Dermis microvascular lymphatic vessel endothelial cell (primary cell): ENCODE data around the gene VGLL3. TPM values are rescaled to one million over a fixed set of nuclear protein-coding genes. Genes with fewer than 3 reads are reported as not detected.

Experiments used
- DNase-seq, 2 donors: peaks; one replicate each; pipeline versions ENCODE4 v3.0.0 to v3.0.0-alpha.2; 2010; ENCODE audit warnings: low read depth in 2 of 2
- total RNA-seq: library from RNA; depleted of rRNA; stranded (reverse); fragments of >200 nt; gene quantifications from 2 replicates; pipeline ENCODE4 v1.2.1, GENCODE V29; 2014

Gene VGLL3
- total RNA-seq, 1 donor from 2014 or later = not detected

DNA sequence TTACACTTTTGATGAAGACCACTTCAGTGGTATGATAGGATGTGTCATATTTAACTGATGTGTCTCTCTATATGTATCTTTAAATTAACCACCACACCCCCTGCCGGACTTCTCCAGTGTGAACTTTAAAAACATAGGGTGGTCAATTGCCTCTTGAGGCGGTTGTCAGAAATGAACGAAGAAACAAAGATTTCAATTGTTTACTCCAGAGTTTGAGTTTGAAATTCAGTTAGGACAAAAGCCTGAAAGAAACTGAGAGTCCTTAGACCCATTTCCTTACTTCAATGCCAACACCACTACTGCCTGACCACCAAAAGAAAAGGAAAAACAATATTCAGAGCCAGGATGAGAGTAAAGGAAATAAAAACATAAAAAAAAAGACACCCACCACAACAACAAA is 40.2 kb downstream of the VGLL3 start:
- no peak for DNase-seq

DNA sequence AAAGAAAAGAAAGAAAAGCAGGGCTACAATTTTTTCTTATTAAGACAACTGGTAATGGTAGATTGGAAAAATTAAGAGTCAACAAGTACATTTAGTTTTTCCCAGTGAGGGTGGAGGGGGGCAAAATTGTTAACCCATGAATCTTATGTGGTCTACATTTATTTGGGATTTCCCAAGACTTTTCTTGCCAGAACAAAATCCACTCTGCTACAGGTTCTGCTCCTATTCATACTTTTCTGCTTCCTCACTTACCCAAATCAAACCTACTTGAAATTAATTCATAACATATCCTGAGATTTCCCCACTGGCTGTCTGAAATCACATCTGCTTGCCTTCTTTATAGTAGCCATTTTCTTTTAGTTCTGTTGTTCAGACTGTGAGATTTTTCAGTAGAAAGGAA is 41.1 kb downstream of the VGLL3 start:
- no peak for DNase-seq

DNA sequence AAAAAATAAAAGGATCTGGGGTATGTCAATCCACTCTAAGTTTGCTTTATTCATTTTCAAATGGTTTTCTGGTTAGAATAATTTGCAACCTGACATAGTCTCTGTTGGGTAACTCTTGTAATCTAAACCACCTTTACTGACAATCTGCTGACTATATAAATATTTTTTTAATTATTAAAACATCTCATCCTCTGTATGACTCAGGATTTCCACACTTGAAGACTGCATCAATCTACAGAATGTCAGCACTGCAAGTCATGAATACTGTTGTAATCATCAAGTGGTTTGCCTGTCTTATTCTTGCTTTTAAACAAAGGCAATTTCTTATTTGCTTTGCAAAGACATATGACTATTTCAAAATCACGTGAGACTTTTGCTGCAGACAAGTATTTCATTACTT is 42.1 kb downstream of the VGLL3 start:
- DNase-seq = no peak

DNA sequence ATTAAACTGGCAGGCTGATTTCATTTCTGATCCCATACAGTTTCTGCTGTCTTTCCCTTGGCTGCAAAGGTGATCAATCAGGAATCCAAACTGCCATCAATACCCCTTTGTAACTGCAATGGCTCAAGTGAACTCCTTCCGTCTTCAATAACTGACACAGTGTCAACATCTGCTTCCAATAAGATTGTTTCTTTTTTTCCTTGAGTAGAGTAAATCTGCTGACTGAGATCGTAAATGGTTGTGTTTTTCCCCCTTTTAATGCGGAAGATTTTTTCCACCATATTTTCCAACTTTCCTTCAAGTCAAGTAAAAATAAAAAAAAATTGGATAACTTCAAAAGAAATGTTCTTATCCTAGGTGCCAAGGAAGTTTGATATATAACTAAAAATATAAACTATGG is 48.7 kb downstream of the VGLL3 start:
- no peak for DNase-seq

DNA sequence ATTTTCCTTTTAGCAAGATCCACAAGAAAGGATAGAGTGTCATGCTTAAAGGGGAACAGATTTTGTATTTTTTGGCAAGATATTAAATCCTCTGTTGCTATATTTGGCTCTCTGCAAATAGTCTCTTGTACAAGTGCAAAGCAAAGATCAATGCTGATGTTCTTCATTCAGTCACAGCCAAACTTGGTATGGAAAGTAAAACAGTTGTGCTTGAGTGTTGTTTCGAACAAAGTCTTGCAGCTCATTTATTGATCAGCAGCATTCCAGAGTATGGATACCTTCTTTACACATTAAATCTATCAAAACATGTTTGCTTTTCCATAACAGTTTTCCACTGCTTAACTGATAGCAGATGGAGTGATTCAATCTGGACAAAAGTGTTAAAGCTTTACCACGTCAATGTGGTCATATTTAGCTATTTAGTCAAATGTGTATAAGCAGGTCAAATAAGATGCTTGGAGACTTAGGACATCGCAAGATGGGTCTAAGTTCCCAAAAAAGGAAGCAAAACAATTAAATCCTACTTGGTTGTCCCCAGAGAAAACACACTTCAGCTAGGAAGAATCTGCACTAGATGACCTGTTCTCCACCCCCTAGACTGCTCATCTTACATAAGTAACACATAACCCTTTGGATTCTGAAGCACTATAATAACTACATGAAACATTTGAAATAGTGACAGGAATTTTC is 52.4 kb downstream of the VGLL3 start:
- DNase-seq = no peak

DNA sequence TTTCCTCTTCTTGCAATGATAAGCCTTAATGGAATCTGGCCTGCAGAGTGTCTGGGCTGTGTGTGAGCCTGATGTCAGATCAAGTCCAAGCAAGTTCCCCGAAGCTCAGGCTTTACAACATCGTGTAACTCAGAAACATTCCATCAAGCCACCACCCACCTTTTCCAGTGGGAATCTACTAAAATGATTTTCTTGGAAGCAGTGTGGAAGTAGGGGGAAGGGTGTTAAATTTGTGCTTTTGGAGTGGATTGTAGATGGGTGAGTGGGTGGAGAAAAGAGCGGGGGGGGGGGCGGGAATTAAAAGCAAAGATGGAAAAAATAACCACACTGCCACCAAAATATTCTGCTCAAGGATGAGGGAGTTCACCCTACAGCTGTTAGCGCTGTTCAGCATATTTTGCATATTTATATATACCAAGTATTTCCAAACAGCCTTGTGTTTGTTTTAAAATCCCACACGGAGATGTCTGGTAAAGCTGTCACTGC is 53.6 kb downstream of the VGLL3 start:
- no peak for DNase-seq

DNA sequence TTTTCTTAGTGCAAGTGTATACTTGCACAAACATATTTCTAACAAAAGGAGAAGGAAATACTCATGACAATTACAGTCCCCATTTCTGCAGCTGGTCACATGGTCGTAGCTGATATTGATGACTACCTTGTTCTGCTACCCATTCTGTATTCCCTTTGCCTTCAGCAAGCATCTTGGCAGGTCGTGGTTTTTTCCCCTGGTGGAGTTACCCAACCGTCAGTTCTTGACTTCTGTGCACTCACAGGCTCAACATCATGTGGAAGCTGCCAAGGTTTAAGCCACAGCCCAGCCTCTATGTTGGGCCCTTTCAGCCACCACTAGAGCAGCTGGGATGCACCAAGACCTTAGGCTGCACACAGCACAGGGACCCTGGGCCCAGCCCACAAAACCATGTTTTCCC is 56.1 kb downstream of the VGLL3 start:
- DNase-seq = no peak

DNA sequence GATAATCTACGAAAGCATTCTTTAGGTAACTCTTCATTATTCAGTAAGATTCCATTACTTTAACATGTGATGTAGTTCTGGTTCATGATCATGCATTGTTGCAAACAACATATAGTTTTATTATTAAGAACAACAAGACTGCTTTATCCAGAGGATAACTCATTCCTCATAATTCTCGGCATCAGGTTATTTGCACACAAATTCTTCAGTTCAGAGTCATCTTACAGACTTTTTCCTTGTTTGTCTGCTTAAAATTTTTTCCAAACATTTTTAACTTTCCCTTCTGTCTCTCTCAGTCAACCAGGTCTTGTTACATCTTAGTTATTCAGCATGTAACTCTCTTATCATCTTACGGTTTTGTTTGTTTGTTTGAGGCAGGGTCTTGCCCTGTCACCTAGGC is 60.1 kb downstream of the VGLL3 start:
- DNase-seq = no peak

DNA sequence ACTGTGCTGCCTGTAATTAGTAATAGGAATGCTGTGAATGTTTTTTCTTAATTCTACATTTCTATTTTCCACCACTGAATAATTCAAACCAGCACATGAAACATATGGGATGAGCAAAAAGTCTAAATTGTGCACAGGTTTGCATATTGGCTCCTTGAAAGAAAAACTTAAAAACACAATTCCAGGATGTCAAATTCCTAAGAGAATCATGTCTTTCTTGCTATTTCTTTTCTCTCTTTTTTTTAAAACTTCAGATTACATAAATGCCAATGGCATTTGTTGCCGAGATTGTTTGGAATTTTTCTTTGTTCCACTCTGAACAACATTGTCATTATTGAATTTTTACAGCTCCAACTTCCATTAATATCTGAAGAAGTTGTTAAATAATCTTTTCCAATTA is 60.8 kb downstream of the VGLL3 start:
- no peak for DNase-seq

DNA sequence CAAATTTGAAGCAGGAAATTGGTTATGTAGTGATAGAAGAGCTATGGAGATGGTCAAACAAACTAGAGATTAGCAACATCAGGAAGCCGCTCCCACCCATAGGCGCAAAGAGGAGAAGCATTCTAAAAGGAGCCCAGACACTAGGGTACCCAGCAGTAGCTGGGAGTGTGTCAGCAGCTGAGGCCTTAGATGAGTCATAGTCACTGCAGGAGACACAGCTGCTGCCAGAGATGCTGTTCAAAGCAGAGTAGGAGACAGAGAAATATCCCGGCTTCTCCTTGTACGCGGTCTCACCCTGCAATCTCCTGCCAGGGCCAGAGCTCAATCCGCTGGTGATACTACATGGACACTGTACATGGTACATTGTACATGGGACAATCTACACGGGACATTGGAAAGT is 61.9 kb downstream of the VGLL3 start:
- no peak for DNase-seq

DNA sequence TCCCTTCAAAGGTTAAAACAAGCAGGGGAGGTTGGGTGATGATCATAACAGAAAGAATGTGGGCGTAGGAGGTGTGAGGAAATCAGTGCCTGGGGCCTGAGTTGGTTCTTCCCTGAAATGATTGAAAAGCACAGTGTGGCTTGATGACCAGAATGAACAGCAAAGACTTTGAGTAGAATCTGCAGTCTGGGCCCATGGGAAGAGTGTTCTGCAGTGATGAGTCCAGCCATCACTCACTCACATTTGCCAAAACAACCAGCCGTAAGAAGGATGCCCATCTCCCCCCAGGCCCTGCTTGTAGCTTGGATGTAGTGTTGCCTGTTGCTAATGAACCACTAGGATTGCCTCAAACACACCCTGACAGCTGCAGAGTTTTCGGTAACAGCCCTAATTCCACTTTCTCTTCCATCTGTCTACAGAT is 67.9 kb downstream of the VGLL3 start:
- DNase-seq = no peak

DNA sequence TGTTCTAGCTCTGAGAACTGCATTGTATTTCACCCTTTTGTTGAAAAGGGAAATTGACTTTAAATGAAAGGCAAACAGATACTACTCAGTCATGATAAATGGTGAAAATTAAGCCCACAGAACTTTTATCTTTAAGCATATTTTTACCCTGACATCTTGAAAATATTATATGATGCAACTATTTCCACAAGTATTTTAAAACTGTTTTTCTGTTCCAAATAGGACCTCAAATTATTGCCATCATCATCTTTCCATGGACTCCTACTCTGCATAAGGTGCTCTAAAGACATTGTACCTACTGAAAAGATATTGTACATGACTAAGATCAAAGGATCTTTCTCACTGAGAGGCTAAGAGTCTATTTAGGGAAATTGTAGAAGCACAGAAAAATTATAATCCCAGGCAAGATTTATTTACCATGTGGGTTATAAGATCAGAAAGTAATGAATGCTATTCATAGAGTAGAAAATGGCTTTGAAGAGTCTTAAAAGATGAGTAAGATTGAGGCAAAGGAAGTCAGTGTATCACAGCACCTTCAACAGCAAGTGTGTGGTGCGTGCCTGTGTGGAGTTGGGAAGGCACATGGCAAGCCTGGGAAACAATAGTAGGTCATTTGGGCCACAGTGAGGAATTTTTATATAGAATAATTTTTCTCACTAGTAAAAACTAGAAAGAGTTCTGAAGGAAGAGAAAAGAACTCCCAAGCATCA is 68.8 kb downstream of the VGLL3 start:
- no peak for DNase-seq

DNA sequence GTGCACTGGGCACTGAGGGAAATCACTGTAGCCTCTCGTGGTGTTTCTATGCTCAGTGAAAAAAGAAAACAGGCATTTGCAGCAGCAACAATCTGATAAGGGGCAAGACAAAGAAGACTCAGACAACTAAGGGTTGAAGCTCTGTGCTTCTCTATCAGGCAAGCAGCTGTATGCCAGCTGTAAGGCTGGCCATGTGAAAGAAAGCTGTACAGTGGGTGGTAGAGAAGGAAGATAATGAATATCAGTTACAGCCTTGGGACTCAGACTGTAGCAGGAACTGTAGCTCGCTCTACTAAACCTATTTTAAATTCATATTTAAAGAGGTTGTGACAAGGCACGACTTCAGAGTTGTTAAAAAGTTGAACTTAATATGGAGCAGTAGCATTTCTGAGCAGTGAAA is 76.3 kb downstream of the VGLL3 start:
- DNase-seq = no peak

DNA sequence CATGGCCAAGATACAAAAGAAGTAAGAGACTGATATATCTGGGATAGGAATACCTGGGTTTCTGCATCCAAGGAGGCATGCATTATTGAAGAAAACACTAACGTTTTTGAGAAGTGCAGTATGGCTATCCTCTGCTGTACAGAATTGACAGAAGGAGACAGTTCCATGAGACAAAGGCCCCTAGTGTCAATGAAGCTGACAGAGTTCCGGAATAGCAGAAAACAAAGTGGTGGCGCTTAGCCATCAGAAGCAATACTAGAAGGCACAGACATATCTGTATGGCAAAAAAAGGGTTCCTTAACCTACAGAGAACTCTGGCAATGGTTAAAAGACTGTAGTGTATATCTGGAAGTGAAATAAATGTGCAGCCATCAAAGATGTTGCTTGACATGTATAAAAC is 77.8 kb downstream of the VGLL3 start:
- DNase-seq = no peak

DNA sequence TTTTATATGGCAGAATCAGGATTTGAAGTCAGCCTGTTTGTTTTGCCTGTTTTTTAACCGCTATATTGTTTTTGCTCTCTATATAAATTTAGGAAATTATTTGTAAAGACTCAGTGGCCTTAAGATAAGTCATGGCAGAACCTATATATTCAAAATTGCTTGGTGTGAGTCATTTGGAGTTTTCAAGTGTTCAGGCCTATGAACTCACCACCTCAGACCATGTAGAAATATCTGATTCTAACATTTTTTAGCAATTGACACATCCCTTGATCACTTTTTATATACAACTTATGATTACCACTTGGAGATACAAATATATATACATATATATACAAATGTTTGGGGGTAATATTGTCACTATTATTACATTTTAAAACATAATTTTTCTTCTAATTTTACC is 95.7 kb downstream of the VGLL3 start:
- DNase-seq = no peak

DNA sequence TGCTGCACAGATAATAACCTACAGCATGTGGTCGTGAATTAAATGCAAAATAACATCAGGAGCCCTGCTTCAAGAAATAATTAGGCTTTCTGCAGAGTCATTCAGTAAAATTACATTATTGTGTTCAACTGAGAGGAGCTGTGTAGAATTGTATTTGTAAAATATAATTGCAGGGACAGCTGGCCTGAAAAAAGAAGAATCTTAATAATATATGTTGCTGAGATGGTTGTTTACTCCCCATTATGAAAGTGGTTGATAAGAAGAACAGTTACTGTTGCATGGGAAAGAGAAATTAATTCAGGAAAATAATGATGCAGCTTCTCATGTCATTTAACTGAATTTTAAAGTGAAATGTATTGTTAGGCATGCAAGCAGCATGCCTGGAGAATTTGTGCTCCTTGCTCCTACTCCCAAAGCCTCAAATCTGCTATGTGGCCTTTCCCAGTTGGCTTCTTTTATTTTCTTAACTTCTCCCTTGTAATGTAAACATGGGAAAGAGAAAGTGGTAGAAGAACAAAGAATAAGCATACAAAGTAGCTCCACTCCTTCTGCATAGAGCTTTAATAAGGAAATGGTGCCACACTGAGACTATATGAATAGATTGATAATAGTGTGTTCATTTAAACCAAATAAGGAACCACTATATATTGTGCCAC is 100.1 kb downstream of the VGLL3 start:
- no peak for DNase-seq

Other genes with a start within 250 kb of the VGLL3 start
- gene CHMP2B, start 236.2 kb upstream of the VGLL3 start, total RNA-seq = 13.7 and 14.1 TPM in 2 replicates